Activated naive CD4-positive, alpha-beta T cell treated with anti-CD3 and anti-CD28 coated beads for 36 hours (primary cell): ENCODE results near the gene CDK5RAP2. TPM values are rescaled to one million over a fixed set of nuclear protein-coding genes. Genes with fewer than 3 reads are reported as not detected.

ENCODE experiments used
- CTCF ChIA-PET: fragments of 350-600 bp; sonication (Branson Sonifier 250); formaldehyde crosslinking; loops from one replicate; lab custom pipeline; 2021; ENCODE audit warnings: antibody characterized with exemption; lab: Charles Lee
- DNase-seq: peaks from one replicate; pipeline ENCODE4 v3.0.0-alpha.2; 2020
- H3K27ac Mint-ChIP-seq: one replicate; pipeline ENCODE4 v1.8.0; 2021; ENCODE audit warnings: mild to moderate bottlenecking, mixed read lengths
- H3K27me3 Mint-ChIP-seq: one replicate; pipeline ENCODE4 v1.8.0; 2021; ENCODE audit warnings: low read depth, mixed read lengths
- H3K36me3 Mint-ChIP-seq: one replicate; pipeline ENCODE4 v1.8.0; 2021; ENCODE audit warnings: low read depth, mixed read lengths
- H3K4me1 Mint-ChIP-seq: one replicate; pipeline ENCODE4 v1.8.0; 2021; ENCODE audit warnings: low read depth, mixed read lengths
- H3K4me3 Mint-ChIP-seq: one replicate; pipeline ENCODE4 v1.8.0; 2021; ENCODE audit warnings: mild to moderate bottlenecking, moderate library complexity, mixed read lengths
- H3K9me3 Mint-ChIP-seq: one replicate; pipeline ENCODE4 v1.8.0; 2021; ENCODE audit warnings: mixed read lengths
- intact Hi-C: fragments of 100-400 bp; cut with micrococcal nuclease; formaldehyde crosslinking; loops from one replicate; pipeline ENCODE4 v1.15.1; 2023
- total RNA-seq, 2 experiments: library from RNA; stranded (reverse); gene quantifications; one replicate each; pipeline ENCODE4 v1.2.3, GENCODE V29; 2021

The CDK5RAP2 gene
- total RNA-seq, 2 experiments from 2014 or later, result 92.7 to 99.7 TPM

- no peaks in the 10 kb centered on the region for H3K4me1 Mint-ChIP-seq
- H3K27me3 Mint-ChIP-seq, result no peaks in the 10 kb centered on the region
- CTCF ChIA-PET, result no interaction called here
- peaks cover 43% of the 10 kb centered on the region for H3K36me3 Mint-ChIP-seq
- no peak overlapping the region for H3K4me3 Mint-ChIP-seq
- no peak for DNase-seq
- H3K27ac Mint-ChIP-seq, result no peak overlapping the region
- H3K9me3 Mint-ChIP-seq, result no peaks in the 10 kb centered on the region
- intact Hi-C loops, result no loop called here
Observed at GRCh38 chr9:120490888-120491595, 88.9 kb downstream of the CDK5RAP2 start.

- CTCF ChIA-PET, result interaction anchor here (1.0 kb wide), 1 partner anchor 9 kb away, joined by 4 read pairs; no protein-coding TSS in a partner anchor
- intact Hi-C loops, result no loop called here
- Mint-ChIP-seq H3K27me3 (no peaks in the 10 kb centered on the region), H3K36me3 (peaks cover 43% of the 10 kb centered on the region), H3K27ac (no peak overlapping the region), H3K4me3 (no peak overlapping the region), H3K9me3 (no peaks in the 10 kb centered on the region), H3K4me1 (no peaks in the 10 kb centered on the region)
- DNase-seq, result no peak
Observed at GRCh38 chr9:120486835-120487234, 93.1 kb downstream of the CDK5RAP2 start.

- Mint-ChIP-seq H3K27me3 (no peaks in the 10 kb centered on the region), H3K36me3 (peaks cover 43% of the 10 kb centered on the region), H3K4me3 (no peak overlapping the region), H3K27ac (no peak overlapping the region), H3K4me1 (no peaks in the 10 kb centered on the region), H3K9me3 (no peaks in the 10 kb centered on the region)
- CTCF ChIA-PET, result interaction anchor here (1.7 kb wide), 1 partner anchor 9 kb away, joined by 11 read pairs; no protein-coding TSS in a partner anchor
- intact Hi-C loops, result no loop called here
- no peak for DNase-seq
Observed at GRCh38 chr9:120486347-120486746, 93.6 kb downstream of the CDK5RAP2 start.

GRCh38 chr9:120485788-120486187 is 94.2 kb downstream of the CDK5RAP2 start:
- Mint-ChIP-seq H3K36me3 (peaks cover 42% of the 10 kb centered on the region), H3K4me1 (no peaks in the 10 kb centered on the region), H3K4me3 (no peak overlapping the region), H3K27me3 (no peaks in the 10 kb centered on the region), H3K9me3 (no peaks in the 10 kb centered on the region), H3K27ac (no peak overlapping the region)
- CTCF ChIA-PET, result interaction anchor here (1.7 kb wide), 1 partner anchor 9 kb away, joined by 11 read pairs; no protein-coding TSS in a partner anchor
- intact Hi-C loops, result no loop called here
- no peak for DNase-seq

GRCh38 chr9:120484162-120484561 is 95.8 kb downstream of the CDK5RAP2 start:
- CTCF ChIA-PET, result no interaction called here
- DNase-seq, result no peak
- intact Hi-C loops, result no loop called here
- H3K4me3 Mint-ChIP-seq, result no peak overlapping the region
- no peaks in the 10 kb centered on the region for H3K27me3 Mint-ChIP-seq
- no peak overlapping the region for H3K27ac Mint-ChIP-seq
- H3K9me3 Mint-ChIP-seq, result no peaks in the 10 kb centered on the region
- H3K4me1 Mint-ChIP-seq, result no peaks in the 10 kb centered on the region
- H3K36me3 Mint-ChIP-seq, result peaks cover 31% of the 10 kb centered on the region

- no peaks in the 10 kb centered on the region for H3K4me1 Mint-ChIP-seq
- no peak overlapping the region for H3K27ac Mint-ChIP-seq
- DNase-seq, result no peak
- H3K4me3 Mint-ChIP-seq, result no peak overlapping the region
- intact Hi-C loops, result no loop called here
- H3K27me3 Mint-ChIP-seq, result no peaks in the 10 kb centered on the region
- H3K36me3 Mint-ChIP-seq, result peaks cover 29% of the 10 kb centered on the region
- no peaks in the 10 kb centered on the region for H3K9me3 Mint-ChIP-seq
- CTCF ChIA-PET, result no interaction called here
Observed at GRCh38 chr9:120482424-120483186, 97.4 kb downstream of the CDK5RAP2 start.

- intact Hi-C loops, result no loop called here
- Mint-ChIP-seq H3K4me1 (no peaks in the 10 kb centered on the region), H3K36me3 (peaks cover 23% of the 10 kb centered on the region), H3K27me3 (no peaks in the 10 kb centered on the region), H3K27ac (no peak overlapping the region), H3K4me3 (no peak overlapping the region), H3K9me3 (no peaks in the 10 kb centered on the region)
- CTCF ChIA-PET, result no interaction called here
- DNase-seq, result no peak
Observed at GRCh38 chr9:120481846-120482245, 98.1 kb downstream of the CDK5RAP2 start.

- no peak for DNase-seq
- H3K4me1 Mint-ChIP-seq, result no peaks in the 10 kb centered on the region
- H3K36me3 Mint-ChIP-seq, result peaks cover 21% of the 10 kb centered on the region
- no peaks in the 10 kb centered on the region for H3K27me3 Mint-ChIP-seq
- CTCF ChIA-PET, result no interaction called here
- intact Hi-C loops, result no loop called here
- H3K27ac Mint-ChIP-seq, result no peak overlapping the region
- H3K9me3 Mint-ChIP-seq, result no peaks in the 10 kb centered on the region
- no peak overlapping the region for H3K4me3 Mint-ChIP-seq
Observed at GRCh38 chr9:120481248-120481647, 98.7 kb downstream of the CDK5RAP2 start.

- Mint-ChIP-seq H3K4me3 (no peak overlapping the region), H3K9me3 (no peaks in the 10 kb centered on the region), H3K27ac (no peak overlapping the region), H3K36me3 (peaks cover 24% of the 10 kb centered on the region), H3K4me1 (no peaks in the 10 kb centered on the region), H3K27me3 (no peaks in the 10 kb centered on the region)
- no peak for DNase-seq
- intact Hi-C loops, result no loop called here
- CTCF ChIA-PET, result no interaction called here
Observed at GRCh38 chr9:120480707-120481106, 99.3 kb downstream of the CDK5RAP2 start.

GRCh38 chr9:120478208-120478607 is 101.8 kb downstream of the CDK5RAP2 start:
- Mint-ChIP-seq H3K27me3 (no peaks in the 10 kb centered on the region), H3K9me3 (no peaks in the 10 kb centered on the region), H3K4me1 (peaks cover 3% of the 10 kb centered on the region), H3K4me3 (no peak overlapping the region), H3K36me3 (peaks cover 33% of the 10 kb centered on the region), H3K27ac (no peak overlapping the region)
- DNase-seq, result no peak
- CTCF ChIA-PET, result interaction anchor here (1.8 kb wide), 1 partner anchor 9 kb away, joined by 4 read pairs; no protein-coding TSS in a partner anchor
- intact Hi-C loops, result loop anchor here (5.0 kb wide), 1 partner anchor 921 kb away; no protein-coding TSS in a partner anchor

GRCh38 chr9:120477534-120478001 is 102.4 kb downstream of the CDK5RAP2 start:
- H3K9me3 Mint-ChIP-seq, result no peaks in the 10 kb centered on the region
- H3K27me3 Mint-ChIP-seq, result no peaks in the 10 kb centered on the region
- no peak overlapping the region for H3K4me3 Mint-ChIP-seq
- peaks cover 3% of the 10 kb centered on the region for H3K4me1 Mint-ChIP-seq
- intact Hi-C loops, result loop anchor here (5.0 kb wide), 1 partner anchor 920 kb away; no protein-coding TSS in a partner anchor
- CTCF ChIA-PET, result interaction anchor here (0.6 to 1.8 kb wide), 12 partner anchors 8 to 415 kb away, joined by 3 to 11 read pairs (median 3); no protein-coding TSS in a partner anchor
- peak; percentile 59 for DNase-seq
- peaks cover 32% of the 10 kb centered on the region for H3K36me3 Mint-ChIP-seq
- H3K27ac Mint-ChIP-seq, result no peak overlapping the region

GRCh38 chr9:120475341-120475740 is 104.6 kb downstream of the CDK5RAP2 start:
- Mint-ChIP-seq H3K27me3 (no peaks in the 10 kb centered on the region), H3K4me1 (peaks cover 3% of the 10 kb centered on the region), H3K27ac (no peak overlapping the region), H3K4me3 (no peak overlapping the region), H3K9me3 (no peaks in the 10 kb centered on the region), H3K36me3 (peaks cover 36% of the 10 kb centered on the region)
- CTCF ChIA-PET, result no interaction called here
- DNase-seq, result no peak
- intact Hi-C loops, result loop anchor here (5.0 kb wide), 1 partner anchor 918 kb away; no protein-coding TSS in a partner anchor
